ENCODE results near the gene NOL4L.

GRCh38 chr20:32570401-32571190 is 14.5 kb downstream of the NOL4L start:
- TF ChIP-seq CTCF (IDR thresholded peaks at IDR 0.05 in 8 of 11, conservative IDR thresholded peaks at IDR 0.05 in 3 of 11) = no peak
- no peak for TF ChIP-seq POLR2A (IDR thresholded peaks at IDR 0.05)
